ENCODE measurements around the gene OPA3. TPM values are rescaled to one million over a fixed set of nuclear protein-coding genes. Genes with fewer than 3 reads are reported as not detected.
"Not testable (repeated sequence)": the region's sequence is repeated elsewhere in the genome, so short reads cannot be mapped to it uniquely, and the experiment has no call there.

OPA3 gene
- total RNA-seq, 1 donor from 2014 or later: 16.1 TPM

- no peak for DNase-seq (ENCODE audit: low read depth)
Observed at GRCh38 chr19:45522010-45522941, 62.3 kb downstream of the OPA3 start.

GRCh38 chr19:45518469-45518826 lies 66.2 kb downstream of the OPA3 start:
- DNase-seq (ENCODE audit: low read depth): no peak

- no peak for DNase-seq (ENCODE audit: low read depth)
Observed at GRCh38 chr19:45517641-45518468, 66.7 kb downstream of the OPA3 start.

GRCh38 chr19:45517238-45517637 lies 67.4 kb downstream of the OPA3 start:
- DNase-seq (ENCODE audit: low read depth): no peak

- DNase-seq (ENCODE audit: low read depth): no peak
Observed at GRCh38 chr19:45515807-45516401, 68.7 kb downstream of the OPA3 start.

- DNase-seq (ENCODE audit: low read depth): no peak
Observed at GRCh38 chr19:45515081-45515624, 69.4 kb downstream of the OPA3 start.

- DNase-seq (ENCODE audit: low read depth): peak; percentile 45
Observed at GRCh38 chr19:45514376-45515051, 70.1 kb downstream of the OPA3 start.

- no peak for DNase-seq (ENCODE audit: low read depth)
Observed at GRCh38 chr19:45512881-45513483, 71.6 kb downstream of the OPA3 start.

- DNase-seq (ENCODE audit: low read depth): no peak
Observed at GRCh38 chr19:45511074-45511473, 73.5 kb downstream of the OPA3 start.

- not testable (repeated sequence) for DNase-seq (ENCODE audit: low read depth)
Observed at GRCh38 chr19:45510352-45510751, 74.2 kb downstream of the OPA3 start.

GRCh38 chr19:45509692-45510015 lies 74.9 kb downstream of the OPA3 start:
- no peak for DNase-seq (ENCODE audit: low read depth)

GRCh38 chr19:45508861-45509691 lies 75.5 kb downstream of the OPA3 start:
- DNase-seq (ENCODE audit: low read depth): peak; percentile 77

- peak; percentile 81 for DNase-seq (ENCODE audit: low read depth)
Observed at GRCh38 chr19:45508417-45508860, 76.2 kb downstream of the OPA3 start.

GRCh38 chr19:45507872-45508416 lies 76.7 kb downstream of the OPA3 start:
- peak; percentile 60 for DNase-seq (ENCODE audit: low read depth)

GRCh38 chr19:45506989-45507871 lies 77.4 kb downstream of the OPA3 start, which contains the start of gene VASP:
Gene VASP, plus strand, starts transcription at chr19:45507479. Its CDS starts 293 bp downstream, at chr19:45507772.
- DNase-seq (ENCODE audit: low read depth): peak; percentile 89

- DNase-seq (ENCODE audit: low read depth): peak; percentile 92
Observed at GRCh38 chr19:45506246-45506988, 78.2 kb downstream of the OPA3 start.

GRCh38 chr19:45505996-45506245 lies 78.7 kb downstream of the OPA3 start:
- no peak for DNase-seq (ENCODE audit: low read depth)
